GM19351 (cell line): ENCODE measurements around the gene PPP6R2.
"Not testable (repeated sequence)": the region's sequence is repeated elsewhere in the genome, so short reads cannot be mapped to it uniquely, and the experiment has no call there.

Experiments
- ATAC-seq: cut with Tn5 transposase; IDR thresholded peaks from one replicate; pipeline ENCODE4 v1.9.1; 2021; ENCODE audit warnings: mild to moderate bottlenecking, moderate library complexity; ENCODE audit not compliant: unreplicated experiment

Gene PPP6R2

DNA sequence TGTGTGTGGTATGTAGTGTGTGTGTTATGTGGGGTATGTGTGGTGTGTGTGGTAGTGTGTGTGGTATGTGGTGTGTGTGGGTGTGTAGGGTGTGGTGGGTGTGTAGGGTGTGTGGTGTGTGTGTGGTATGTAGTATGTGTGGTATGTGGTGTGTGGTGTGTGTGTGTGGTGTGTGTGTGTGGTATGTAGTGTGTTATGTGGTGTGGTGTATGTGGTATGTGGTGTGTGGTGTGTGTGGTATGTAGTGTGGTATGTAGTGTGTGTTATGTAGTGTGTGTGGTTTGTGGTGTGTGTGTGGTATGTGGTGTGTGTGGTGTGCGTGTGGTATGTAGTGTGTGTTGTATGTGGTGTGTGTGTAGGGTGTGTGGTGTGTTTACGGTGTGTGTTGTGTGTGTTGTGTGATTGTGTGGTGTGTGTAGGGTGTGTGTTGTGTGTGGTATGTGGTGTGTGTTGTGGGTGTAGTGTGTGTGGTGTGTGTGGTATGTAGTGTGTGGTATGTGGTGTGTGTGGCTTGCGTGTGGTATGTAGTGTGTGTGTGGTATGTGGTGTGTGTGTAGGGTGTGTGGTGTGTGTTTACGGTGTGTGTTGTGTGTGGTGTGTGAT lies 4.2 kb upstream of the PPP6R2 start:
- no peak for ATAC-seq

- no peak for ATAC-seq
Observed at GRCh38 chr22:50339945-50340879, 2.9 kb upstream of the PPP6R2 start.

- no peak for ATAC-seq
Observed at GRCh38 chr22:50341977-50342650, 1.0 kb upstream of the PPP6R2 start.

- ATAC-seq, result no peak
Observed at GRCh38 chr22:50343541-50343935, 411 bp downstream of the PPP6R2 start.

GRCh38 chr22:50346470-50346869 lies 3.3 kb downstream of the PPP6R2 start:
- no peak for ATAC-seq

DNA sequence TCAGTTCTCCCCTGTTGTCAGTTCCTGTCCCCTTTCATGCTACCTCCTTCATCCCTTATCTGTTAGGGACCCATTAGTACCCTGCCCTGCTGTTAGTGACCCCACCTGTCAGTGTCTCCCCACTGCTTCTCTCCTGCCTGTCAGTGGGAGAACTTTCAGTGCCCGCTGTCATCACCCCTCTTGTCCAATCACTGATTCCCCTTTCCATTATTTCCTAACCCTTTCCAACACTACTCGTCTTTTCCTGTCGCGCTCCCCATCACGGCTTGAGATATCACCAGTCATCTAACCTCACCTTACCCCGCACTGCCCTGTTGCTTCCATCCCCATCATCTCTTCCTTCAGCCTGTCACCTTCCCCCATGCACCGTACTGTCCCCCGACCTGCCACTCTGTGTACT lies 4.0 kb downstream of the PPP6R2 start:
- no peak for ATAC-seq

- no peak for ATAC-seq
Observed at GRCh38 chr22:50348058-50348457, 4.9 kb downstream of the PPP6R2 start.

- ATAC-seq, result no peak
Observed at GRCh38 chr22:50356186-50356585, 13.1 kb downstream of the PPP6R2 start.

DNA sequence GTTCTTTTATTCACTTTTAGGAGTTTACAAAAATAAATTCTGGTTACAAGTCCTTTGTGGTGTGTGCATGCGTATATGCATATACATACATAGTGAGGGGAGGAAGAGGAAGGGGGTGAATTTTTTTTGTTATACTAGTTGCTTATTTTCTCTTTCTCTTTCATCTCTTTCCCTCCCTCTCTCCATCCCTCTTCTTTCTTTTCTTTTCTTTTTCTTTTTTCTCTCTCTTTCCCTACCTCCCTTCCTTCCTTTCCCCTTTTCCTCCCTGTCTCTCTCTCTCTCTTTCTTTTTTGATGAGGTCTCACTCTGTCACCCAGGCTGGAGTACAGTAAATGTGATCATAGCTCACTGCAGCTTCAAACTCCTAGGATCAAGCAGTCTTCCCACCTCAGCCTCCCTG lies 14.1 kb downstream of the PPP6R2 start:
- ATAC-seq, result no peak

GRCh38 chr22:50357756-50358155 lies 14.6 kb downstream of the PPP6R2 start:
- ATAC-seq, result no peak

DNA sequence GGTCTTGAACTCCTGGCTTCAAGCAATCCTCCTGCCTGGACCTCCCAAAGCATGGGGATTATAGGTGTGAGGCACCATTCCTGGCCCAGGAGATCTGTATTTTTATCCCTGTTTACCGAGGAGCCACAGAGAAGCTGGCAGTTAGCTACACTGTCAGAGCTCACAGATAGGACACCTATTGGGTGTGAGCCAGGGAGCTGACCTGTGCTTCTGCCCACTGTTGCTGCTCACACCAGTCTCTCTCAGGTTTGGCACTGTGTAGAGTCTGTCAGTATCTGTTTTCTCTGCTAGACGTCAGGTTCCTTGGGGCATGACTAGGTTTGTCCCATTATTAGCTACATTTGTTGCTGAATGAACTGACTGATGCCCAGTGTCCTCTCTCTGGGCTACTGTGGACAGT lies 17.5 kb downstream of the PPP6R2 start:
- no peak for ATAC-seq

DNA sequence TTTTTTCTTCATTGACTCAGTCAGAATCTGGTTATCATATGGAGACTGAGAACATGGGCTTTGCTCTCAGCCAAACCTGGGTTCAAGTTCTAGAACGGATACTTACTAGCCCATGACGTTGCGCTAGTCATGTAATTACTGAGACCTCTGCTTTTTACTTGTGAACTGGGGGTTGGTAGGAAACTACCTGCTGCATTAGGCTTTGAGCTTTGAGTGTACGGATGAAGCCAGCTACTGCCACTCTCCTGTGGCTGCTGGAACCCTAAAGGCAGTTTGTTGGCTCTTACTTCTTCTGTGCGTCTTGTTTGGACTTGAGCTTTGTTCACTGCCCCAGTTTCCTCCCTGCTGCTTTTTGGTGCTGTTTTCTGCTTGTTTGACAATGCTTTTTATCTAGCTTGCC lies 18.1 kb downstream of the PPP6R2 start:
- ATAC-seq, result no peak

- no peak for ATAC-seq
Observed at GRCh38 chr22:50361688-50362087, 18.6 kb downstream of the PPP6R2 start.

GRCh38 chr22:50363166-50363802 lies 20.2 kb downstream of the PPP6R2 start:
- ATAC-seq, result no peak

DNA sequence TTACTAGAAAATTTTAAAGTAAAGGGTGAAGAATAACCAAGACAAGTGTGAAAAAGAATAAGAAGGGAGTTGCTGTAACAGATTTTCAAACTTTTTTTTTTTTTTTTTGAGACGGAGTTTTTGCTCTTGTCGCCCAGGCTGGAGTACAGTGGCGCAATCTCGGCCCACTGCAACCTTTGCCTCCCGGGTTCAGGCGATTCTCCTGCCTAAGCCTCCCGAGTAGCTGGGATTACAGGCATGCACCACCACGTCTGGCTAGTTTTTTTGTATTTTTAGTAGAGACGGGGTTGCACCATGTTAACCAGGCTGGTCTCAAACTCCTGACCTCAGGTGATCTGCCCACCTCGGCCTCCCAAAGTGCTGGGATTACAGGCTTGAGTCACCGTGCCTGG lies 20.7 kb downstream of the PPP6R2 start:
- not testable (repeated sequence) for ATAC-seq

GRCh38 chr22:50367778-50368500 lies 24.8 kb downstream of the PPP6R2 start:
- ATAC-seq, result no peak

GRCh38 chr22:50371101-50371648 lies 28.0 kb downstream of the PPP6R2 start:
- no peak for ATAC-seq

GRCh38 chr22:50376085-50376651 lies 33.0 kb downstream of the PPP6R2 start:
- ATAC-seq, result no peak

GRCh38 chr22:50381021-50381555 lies 38.0 kb downstream of the PPP6R2 start:
- ATAC-seq, result not testable (repeated sequence)
